G401.6 (cell line): ENCODE results near the gene ERICH6B.
"Not testable (repeated sequence)": the region's sequence is repeated elsewhere in the genome, so short reads cannot be mapped to it uniquely, and the experiment has no call there.

Experiments used
- FAIRE-seq: peaks from 2 replicates; lab custom pipeline; 2012; peaks lifted over from hg19 to GRCh38; lab: Jason Lieb, UNC

The ERICH6B gene

DNA sequence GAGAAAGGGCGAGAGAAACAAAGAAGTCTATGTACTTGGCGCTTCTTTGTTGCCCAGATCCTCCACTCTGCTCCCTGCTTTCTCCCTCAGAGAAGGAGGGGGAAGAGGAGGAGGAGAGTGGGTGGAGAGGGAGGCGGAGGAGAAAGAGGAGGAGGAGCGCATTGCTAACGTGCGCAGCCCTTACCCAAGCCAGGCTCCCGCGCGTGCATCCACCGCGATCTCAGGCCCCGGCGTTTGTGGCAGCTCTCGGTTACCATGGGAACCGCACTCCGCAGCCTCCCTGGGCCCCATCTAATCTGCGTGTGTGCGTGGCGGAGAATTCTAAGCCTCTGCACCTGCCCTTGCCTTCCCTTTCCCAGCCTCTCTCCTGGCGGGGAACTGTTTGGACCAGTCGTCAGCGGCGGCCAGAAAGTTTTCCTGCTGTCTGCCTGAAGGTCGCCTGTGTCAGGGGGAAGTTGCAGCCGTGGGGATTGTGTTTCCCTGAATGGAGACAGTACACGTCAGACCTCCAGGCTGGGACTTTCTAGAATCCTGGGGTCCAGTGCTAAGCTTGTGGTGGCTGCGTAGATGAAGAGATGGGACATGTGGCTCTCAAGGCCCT lies at the start of gene ERICH6B:
TSS of gene ERICH6B (minus strand) at position 239 of the 601 bp plus-strand sequence. CDS start 18,734 bp downstream, outside the sequence.
- FAIRE-seq, result no peak

- not testable (repeated sequence) for FAIRE-seq
Measured at GRCh38 chr13:45662903-45663302, 47.4 kb upstream of the ERICH6B start.

GRCh38 chr13:45662162-45662561 lies 46.6 kb upstream of the ERICH6B start:
- FAIRE-seq, result no peak

DNA sequence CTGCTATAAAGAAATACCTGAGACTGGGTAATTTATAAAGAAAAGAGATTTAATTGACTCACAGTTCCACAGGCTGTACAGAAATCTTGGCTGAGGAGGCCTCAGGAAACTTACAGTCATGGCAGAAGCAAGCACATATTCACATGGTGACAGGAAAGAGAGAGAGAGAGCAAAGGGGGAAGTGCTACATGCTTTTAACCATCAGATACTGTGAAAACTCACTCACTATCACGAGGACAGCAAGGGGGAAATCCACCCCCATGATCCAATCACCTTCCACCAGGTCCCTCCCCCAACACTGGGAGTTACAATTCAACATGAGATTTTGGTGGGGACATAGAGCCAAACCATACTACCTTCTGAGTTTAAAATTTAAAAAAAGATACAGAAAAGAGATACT lies 44.9 kb upstream of the ERICH6B start:
- not testable (repeated sequence) for FAIRE-seq

GRCh38 chr13:45659536-45659935 lies 44.0 kb upstream of the ERICH6B start:
- no peak for FAIRE-seq

GRCh38 chr13:45658586-45659235 lies 43.2 kb upstream of the ERICH6B start:
- FAIRE-seq, result no peak

DNA sequence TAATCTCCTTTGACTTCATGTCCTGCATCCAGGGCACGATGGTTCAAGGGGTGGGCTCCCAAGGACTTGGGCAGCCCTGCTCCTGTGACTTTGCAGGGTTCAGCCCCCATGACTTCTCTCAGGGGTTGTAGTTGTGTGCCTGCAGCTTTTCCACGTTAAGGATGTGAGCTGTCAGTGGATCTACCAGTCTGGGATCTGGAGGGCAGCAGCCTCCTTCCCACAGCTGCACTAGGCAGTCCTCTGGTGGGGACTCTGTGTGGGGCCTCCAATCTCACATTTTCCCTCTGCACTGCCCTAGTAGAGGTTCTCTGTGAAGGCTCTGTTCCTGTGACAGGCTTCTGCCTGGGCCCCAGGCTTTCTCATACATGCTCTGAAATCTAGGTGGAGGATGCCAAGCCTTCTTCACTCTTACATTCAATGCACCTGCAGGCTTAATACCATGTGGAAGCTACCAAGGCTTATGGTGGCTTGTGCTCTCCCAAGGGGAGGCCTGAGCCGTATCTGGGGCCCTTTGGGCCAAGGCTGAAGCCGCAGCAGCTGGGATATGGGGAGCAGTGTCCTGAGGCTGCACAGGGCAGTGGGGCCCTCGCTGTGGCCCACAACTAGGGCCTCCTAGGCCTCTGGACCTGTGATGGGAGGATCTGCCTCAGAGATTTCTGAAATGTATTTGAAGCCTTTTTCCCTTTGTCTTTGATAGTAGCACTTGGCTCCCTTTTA lies 39.3 kb upstream of the ERICH6B start:
- no peak for FAIRE-seq

DNA sequence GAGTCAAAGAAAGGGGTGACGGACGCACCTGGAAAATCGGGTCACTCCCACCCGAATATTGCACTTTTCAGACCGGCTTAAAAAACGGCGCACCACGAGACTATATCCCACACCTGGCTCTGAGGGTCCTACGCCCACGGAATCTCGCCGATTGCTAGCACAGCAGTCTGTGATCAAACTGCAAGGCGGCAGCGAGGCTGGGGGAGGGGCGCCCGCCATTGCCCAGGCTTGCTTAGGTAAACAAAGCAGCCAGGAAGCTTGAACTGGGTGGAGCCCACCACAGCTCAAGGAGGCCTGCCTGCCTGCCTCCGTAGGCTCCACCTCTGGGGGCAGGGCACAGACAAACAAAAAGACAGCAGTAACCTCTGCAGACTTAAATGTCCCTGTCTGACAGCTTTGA lies 29.7 kb upstream of the ERICH6B start:
- not testable (repeated sequence) for FAIRE-seq

DNA sequence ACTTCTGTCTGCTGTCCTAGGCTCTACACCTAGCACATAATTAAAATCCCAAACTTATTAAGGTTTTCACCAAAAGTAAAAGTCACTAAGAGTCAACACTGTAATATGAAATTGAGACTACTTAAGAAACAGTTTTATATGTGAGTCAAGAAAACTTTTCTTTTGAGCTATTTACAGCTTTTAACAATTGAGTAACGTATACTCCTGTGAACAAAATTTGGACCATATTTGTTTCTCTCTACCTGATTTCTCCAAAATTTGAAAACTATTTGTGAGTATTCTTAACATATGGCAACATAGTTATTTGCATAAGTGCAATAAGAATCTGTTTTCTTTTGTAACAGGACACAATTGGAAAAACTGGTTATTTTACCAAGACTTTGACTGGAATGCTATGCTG lies 26.6 kb upstream of the ERICH6B start:
- not testable (repeated sequence) for FAIRE-seq

DNA sequence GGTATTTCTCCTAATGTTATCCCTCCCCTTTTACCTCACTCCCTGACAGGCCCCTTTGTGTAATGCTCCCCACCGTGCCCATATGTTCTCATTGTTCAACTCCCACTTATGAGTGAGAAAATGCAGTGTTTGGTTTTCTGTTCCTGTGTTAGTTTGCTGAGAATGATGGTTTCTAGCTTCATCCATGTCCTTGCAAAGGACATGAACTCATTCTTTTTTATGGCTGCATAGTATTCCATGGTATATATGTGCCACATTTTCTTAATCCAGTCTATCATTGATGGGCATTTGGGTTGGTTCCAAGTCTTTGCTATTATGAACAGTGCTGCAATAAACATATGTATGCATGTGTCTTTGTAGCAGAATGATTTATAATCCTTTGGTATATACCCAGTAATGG lies 19.8 kb upstream of the ERICH6B start:
- not testable (repeated sequence) for FAIRE-seq

GRCh38 chr13:45630791-45631190 lies 15.3 kb upstream of the ERICH6B start:
- FAIRE-seq, result no peak

GRCh38 chr13:45629940-45630339 lies 14.4 kb upstream of the ERICH6B start:
- FAIRE-seq, result no peak

GRCh38 chr13:45628094-45628493 lies 12.6 kb upstream of the ERICH6B start:
- FAIRE-seq, result no peak

DNA sequence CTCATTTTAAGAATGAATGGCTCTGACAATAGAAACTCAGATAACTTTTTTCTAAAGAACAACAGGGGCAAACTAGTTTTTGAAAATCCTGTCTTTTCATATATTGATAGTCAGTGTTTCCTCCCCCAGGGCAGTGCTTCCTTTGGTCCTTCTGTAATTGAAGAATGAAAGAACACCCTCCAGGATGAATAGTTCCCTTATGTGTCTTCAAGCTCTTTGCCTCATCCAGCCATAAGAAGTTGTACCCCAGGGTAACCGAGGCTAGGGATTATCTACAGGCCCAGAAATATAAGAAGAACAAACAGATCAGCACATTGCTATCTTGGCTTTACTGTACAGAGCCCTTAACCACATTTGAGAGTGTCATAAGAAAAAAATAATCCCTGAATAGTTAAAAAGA lies 12.1 kb upstream of the ERICH6B start:
- no peak for FAIRE-seq

- FAIRE-seq, result no peak
Measured at GRCh38 chr13:45626731-45627374, 11.3 kb upstream of the ERICH6B start.

- FAIRE-seq, result peak; percentile 84
Measured at GRCh38 chr13:45623516-45624090, 8.1 kb upstream of the ERICH6B start.

DNA sequence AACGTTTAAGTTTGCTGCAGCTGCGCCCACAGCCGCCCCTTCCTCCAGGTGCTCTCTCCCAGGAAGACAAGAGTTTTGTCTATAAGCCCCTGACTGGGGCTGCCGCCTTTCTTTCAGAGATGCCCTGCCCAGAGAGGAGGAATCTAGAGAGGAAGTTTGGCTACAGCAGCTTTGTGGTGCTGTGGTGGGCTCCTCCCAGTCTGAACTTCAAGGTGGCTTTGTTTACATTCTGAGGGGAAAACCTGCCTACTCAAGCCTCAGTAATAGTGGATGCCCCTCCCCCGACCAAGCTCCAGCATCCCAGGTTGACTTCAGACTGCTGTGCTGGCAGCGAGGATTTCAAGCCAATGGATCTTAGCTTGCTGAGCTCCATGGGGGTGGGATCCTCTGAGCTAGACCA lies 6.4 kb upstream of the ERICH6B start:
- no peak for FAIRE-seq

DNA sequence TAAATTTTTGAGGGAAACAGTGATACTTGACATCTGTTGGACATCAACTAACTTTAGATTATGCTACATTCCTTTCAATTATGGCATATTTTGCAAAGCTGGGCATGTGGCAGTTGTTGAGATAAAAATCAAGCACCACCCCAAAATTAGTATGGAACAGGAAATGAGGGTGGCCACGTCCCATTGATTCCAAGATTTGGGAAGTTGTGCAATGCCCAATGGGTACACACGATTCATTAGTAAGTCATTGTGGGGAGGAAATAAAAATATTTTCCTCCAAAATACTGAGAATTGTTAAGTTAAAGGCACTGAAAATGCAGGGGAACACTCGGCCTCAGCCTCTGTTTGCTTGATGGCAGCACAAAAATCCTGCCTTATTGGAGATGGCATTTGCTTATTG lies 7.6 kb downstream of the ERICH6B start:
- FAIRE-seq, result no peak

- FAIRE-seq, result no peak
Measured at GRCh38 chr13:45604892-45605291, 10.6 kb downstream of the ERICH6B start.

GRCh38 chr13:45603338-45603737 lies 12.2 kb downstream of the ERICH6B start:
- FAIRE-seq, result no peak

DNA sequence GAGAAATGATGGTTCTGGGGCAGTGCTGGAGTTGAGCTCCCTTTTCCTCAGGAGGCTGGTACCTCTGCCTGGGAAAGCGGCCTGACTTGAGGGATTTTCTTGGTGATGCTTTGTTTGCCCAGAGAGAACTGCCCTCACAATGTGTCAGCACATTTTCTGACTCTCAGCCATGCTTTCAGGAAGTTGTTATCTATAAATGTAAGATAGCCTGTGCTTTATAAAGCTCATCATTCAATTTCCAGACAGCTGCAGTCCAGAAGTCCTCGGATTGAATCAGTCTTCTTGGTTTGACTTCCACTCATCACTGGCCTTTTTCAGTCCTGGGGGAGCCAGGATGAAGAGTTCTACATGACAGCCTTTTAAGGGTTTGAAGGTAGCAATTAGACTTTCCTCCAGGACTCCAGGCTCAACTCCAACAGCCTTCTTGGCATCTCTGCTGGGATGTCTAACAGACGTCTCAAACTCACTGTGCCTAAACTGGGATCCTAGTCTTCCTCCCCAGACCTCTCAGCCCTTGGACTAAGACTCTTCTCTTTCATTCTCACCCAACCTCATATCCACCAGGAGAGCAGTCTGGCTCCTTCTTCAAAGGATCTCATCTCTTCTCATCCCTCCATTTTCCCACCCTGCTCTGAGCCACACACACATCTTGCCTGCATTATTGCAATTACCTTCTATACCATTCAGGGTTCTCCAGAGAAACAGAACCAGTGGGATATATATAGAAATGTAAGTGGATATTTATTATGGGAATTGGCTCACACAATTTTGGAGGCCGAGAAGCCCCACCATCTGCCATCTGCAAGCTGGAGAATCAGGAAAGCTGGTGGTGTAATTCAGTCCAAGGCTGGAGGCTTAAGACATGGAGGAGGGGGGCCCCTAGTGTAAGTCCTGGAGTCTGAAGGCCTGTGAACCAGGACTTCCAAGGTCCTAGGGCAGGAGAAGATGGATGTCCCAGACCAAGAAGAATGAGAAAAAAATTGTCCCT lies 13.1 kb downstream of the ERICH6B start:
- no peak for FAIRE-seq
